T-helper 2 cell treated with Interferon-gamma antibody and Interleukin-4, amounts not matched to agents 5 μg/mL and 100 μg/mL, for 36 hours (primary cell): Measurements from ENCODE around the gene FLAD1.

Source experiments
- DNase-seq: peaks from one replicate; pipeline ENCODE4 v3.0.0; 2021; ENCODE audit warnings: low spot score
- H3K27ac Mint-ChIP-seq: one replicate; pipeline ENCODE4 v1.8.0; 2021; ENCODE audit warnings: mild to moderate bottlenecking, mixed read lengths
- H3K27me3 Mint-ChIP-seq: one replicate; pipeline ENCODE4 v1.8.0; 2021; ENCODE audit warnings: low read depth, mixed read lengths
- H3K36me3 Mint-ChIP-seq: one replicate; pipeline ENCODE4 v1.8.0; 2021; ENCODE audit warnings: low read depth, mixed read lengths
- H3K4me1 Mint-ChIP-seq: one replicate; pipeline ENCODE4 v1.8.0; 2021; ENCODE audit warnings: low read depth, mixed read lengths
- H3K4me3 Mint-ChIP-seq: one replicate; pipeline ENCODE4 v1.8.0; 2022; ENCODE audit warnings: mild to moderate bottlenecking, moderate library complexity, mixed read lengths
- H3K9me3 Mint-ChIP-seq: one replicate; pipeline ENCODE4 v1.8.0; 2021; ENCODE audit warnings: mixed read lengths

The FLAD1 gene

GRCh38 chr1:154944401-154945159, 38.6 kb upstream of the FLAD1 start:
- DNase-seq: no peak
- Mint-ChIP-seq H3K9me3 (no peaks in the 10 kb centered on the region), H3K4me1 (peaks cover 46% of the 10 kb centered on the region), H3K27ac (peak overlapping the region; percentile 92), H3K4me3 (no peak overlapping the region), H3K27me3 (no peaks in the 10 kb centered on the region), H3K36me3 (peaks cover 28% of the 10 kb centered on the region)

GRCh38 chr1:154945160-154945961, 37.8 kb upstream of the FLAD1 start:
- Mint-ChIP-seq H3K27ac (no peak overlapping the region), H3K27me3 (no peaks in the 10 kb centered on the region)
- DNase-seq: no peak

GRCh38 chr1:154945962-154946850, 36.9 kb upstream of the FLAD1 start:
- Mint-ChIP-seq H3K9me3 (no peaks in the 10 kb centered on the region), H3K4me1 (peaks cover 38% of the 10 kb centered on the region), H3K4me3 (no peak overlapping the region), H3K27ac (peak overlapping the region; percentile 68), H3K27me3 (no peaks in the 10 kb centered on the region), H3K36me3 (peaks cover 33% of the 10 kb centered on the region)
- no peak for DNase-seq

More at GRCh38 chr1:154945160-154945961, 37.8 kb upstream of the FLAD1 start:
- Mint-ChIP-seq H3K4me3 (no peak overlapping the region), H3K4me1 (peaks cover 40% of the 10 kb centered on the region), H3K9me3 (no peaks in the 10 kb centered on the region), H3K36me3 (peaks cover 30% of the 10 kb centered on the region)

- H3K4me3 Mint-ChIP-seq: no peak overlapping the region
- DNase-seq: no peak
- no peaks in the 10 kb centered on the region for H3K9me3 Mint-ChIP-seq
- H3K27ac Mint-ChIP-seq: no peak overlapping the region
- H3K4me1 Mint-ChIP-seq: peaks cover 37% of the 10 kb centered on the region
- peaks cover 45% of the 10 kb centered on the region for H3K36me3 Mint-ChIP-seq
- no peaks in the 10 kb centered on the region for H3K27me3 Mint-ChIP-seq
Observed at GRCh38 chr1:154948079-154948478, 35.1 kb upstream of the FLAD1 start.

GRCh38 chr1:154951901-154952657, 31.1 kb upstream of the FLAD1 start:
- no peaks in the 10 kb centered on the region for H3K27me3 Mint-ChIP-seq
- no peaks in the 10 kb centered on the region for H3K9me3 Mint-ChIP-seq
- H3K27ac Mint-ChIP-seq: peak overlapping the region; percentile 99
- peaks cover 40% of the 10 kb centered on the region for H3K36me3 Mint-ChIP-seq
- peak overlapping the region; percentile 98 for H3K4me3 Mint-ChIP-seq
- H3K4me1 Mint-ChIP-seq: peaks cover 62% of the 10 kb centered on the region
- no peak for DNase-seq

GRCh38 chr1:154952664-154953063, 30.5 kb upstream of the FLAD1 start:
- Mint-ChIP-seq H3K4me3 (peak overlapping the region; percentile 98), H3K27me3 (no peaks in the 10 kb centered on the region), H3K4me1 (peaks cover 65% of the 10 kb centered on the region), H3K36me3 (peaks cover 37% of the 10 kb centered on the region), H3K27ac (peak overlapping the region; percentile 99), H3K9me3 (no peaks in the 10 kb centered on the region)
- no peak for DNase-seq

GRCh38 chr1:154953611-154954038, 29.5 kb upstream of the FLAD1 start:
- DNase-seq: no peak
- Mint-ChIP-seq H3K4me3 (peak overlapping the region; percentile 98), H3K27me3 (no peaks in the 10 kb centered on the region), H3K27ac (peak overlapping the region; percentile 99), H3K9me3 (no peaks in the 10 kb centered on the region), H3K36me3 (peaks cover 39% of the 10 kb centered on the region), H3K4me1 (peaks cover 65% of the 10 kb centered on the region)

DNA sequence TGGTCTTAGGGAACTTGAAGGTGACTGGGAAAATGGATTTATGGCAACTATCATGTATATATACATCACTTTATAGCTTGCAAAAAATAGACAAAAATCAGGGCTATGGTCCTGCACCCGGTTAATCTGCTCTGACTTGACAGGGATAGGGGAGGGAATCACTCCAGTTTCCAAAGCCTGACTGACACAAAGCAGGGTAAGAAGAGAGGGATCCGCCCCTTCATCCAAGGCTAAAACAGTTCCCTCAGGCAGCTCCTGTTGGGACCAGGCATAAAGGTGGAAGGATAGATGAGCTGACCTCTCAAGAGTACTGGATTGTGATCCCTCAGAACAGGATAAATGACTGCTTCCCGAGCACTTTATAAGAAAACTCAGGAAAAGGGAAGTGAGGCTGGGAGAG, 28.6 kb upstream of the FLAD1 start:
- Mint-ChIP-seq H3K4me1 (peaks cover 65% of the 10 kb centered on the region), H3K27me3 (no peaks in the 10 kb centered on the region), H3K9me3 (no peaks in the 10 kb centered on the region), H3K4me3 (peak overlapping the region; percentile 98), H3K27ac (peak overlapping the region; percentile 99), H3K36me3 (peaks cover 35% of the 10 kb centered on the region)
- DNase-seq: no peak

DNA sequence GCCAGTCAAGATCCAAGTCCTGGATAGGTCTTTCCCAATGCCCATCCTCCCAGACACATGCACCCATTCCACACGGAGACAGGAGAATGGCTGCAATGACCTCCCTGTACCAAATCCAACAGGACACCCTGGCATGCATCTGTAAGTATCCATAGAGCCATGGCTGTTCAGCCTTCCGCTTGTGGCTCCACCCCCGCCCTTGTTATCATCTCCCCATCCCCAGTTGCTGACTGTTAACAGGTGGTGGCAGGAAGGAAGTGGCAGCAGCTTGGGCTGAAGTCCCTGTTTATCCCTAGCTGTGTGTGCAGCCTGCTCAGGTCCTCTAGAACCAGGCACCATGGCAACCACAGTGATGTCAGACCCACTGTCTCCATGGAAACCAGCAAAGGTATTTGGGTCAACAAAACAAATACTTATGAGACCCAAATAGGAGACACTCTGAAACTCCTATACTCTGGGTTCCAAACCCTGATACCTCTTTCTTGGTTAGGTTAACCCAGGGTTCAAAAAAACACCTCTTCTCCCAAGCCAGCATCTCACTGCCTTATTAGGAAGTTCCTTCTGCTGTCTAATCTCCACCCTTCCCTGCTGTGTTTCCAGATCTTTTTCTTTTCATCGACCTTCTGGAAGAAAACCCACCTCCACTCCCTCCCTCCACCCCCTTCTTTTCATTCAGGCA, 28.0 kb upstream of the FLAD1 start:
- Mint-ChIP-seq H3K36me3 (peaks cover 35% of the 10 kb centered on the region), H3K27me3 (no peaks in the 10 kb centered on the region)

GRCh38 chr1:154955718-154956543, 27.2 kb upstream of the FLAD1 start, which contains the start of gene PBXIP1:
Gene PBXIP1, minus strand, starts transcription at chr1:154956099. Its CDS starts 2,378 bp downstream, at chr1:154953721.
- Mint-ChIP-seq H3K4me1 (peaks cover 67% of the 10 kb centered on the region), H3K36me3 (peaks cover 33% of the 10 kb centered on the region), H3K9me3 (no peaks in the 10 kb centered on the region), H3K4me3 (peak within 1 kb of the TSS; percentile 98), H3K27ac (peak within 1 kb of the TSS; percentile 99), H3K27me3 (no peaks in the 10 kb centered on the region)
- peak; percentile 84 for DNase-seq

More for the DNA sequence above, 28.0 kb upstream of the FLAD1 start:
- Mint-ChIP-seq H3K4me3 (peak overlapping the region; percentile 98), H3K4me1 (peaks cover 65% of the 10 kb centered on the region), H3K9me3 (no peaks in the 10 kb centered on the region), H3K27ac (peak overlapping the region; percentile 99)
- DNase-seq: peak; percentile 83

DNA sequence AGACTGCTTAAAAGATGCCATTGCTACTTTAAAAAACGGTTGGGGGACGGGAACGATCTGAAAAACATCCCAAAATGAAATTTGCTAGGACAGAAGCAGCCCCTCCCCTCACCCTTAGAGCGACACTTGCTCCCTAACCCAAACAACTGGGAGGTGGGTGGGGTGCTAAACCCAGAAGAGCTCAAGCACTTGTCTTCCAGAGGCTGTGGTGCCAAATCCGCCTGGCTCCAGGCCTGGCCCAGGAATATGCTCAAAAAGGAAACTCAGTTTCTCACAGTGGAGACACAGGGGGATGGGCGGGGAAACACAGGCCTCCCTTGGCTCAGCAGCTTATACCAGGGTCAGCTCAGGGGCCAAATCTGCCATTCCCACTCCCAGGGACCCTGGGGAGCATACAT, 26.6 kb upstream of the FLAD1 start:
- H3K9me3 Mint-ChIP-seq: no peaks in the 10 kb centered on the region

GRCh38 chr1:154957091-154957657, 26.0 kb upstream of the FLAD1 start:
- Mint-ChIP-seq H3K27me3 (no peaks in the 10 kb centered on the region), H3K27ac (peak overlapping the region; percentile 99), H3K4me3 (peak overlapping the region; percentile 45), H3K4me1 (peaks cover 58% of the 10 kb centered on the region), H3K36me3 (peaks cover 31% of the 10 kb centered on the region), H3K9me3 (no peaks in the 10 kb centered on the region)
- DNase-seq: no peak

More for the DNA sequence above, 26.6 kb upstream of the FLAD1 start:
- H3K27ac Mint-ChIP-seq: peak overlapping the region; percentile 99
- peaks cover 34% of the 10 kb centered on the region for H3K36me3 Mint-ChIP-seq
- peaks cover 64% of the 10 kb centered on the region for H3K4me1 Mint-ChIP-seq
- H3K4me3 Mint-ChIP-seq: peak overlapping the region; percentile 98
- no peaks in the 10 kb centered on the region for H3K27me3 Mint-ChIP-seq
- no peak for DNase-seq
